Nephron (organoid): ENCODE data around the gene GPR108.

Experiments used
- H3K27ac Mint-ChIP-seq, 3 experiments: 2 replicates each; pipeline ENCODE4 v1.8.0; 2020; ENCODE audit warnings: mixed read lengths in 3 of 3, mild to moderate bottlenecking in 2 of 3, moderate library complexity in 1 of 3
- H3K27me3 Mint-ChIP-seq: 2 replicates; pipeline ENCODE4 v1.8.0; 2021; ENCODE audit warnings: low read depth, mild to moderate bottlenecking, moderate library complexity, mixed read lengths
- H3K36me3 Mint-ChIP-seq: 2 replicates; pipeline ENCODE4 v1.8.0; 2020; ENCODE audit warnings: low read depth, mixed read lengths
- H3K4me1 Mint-ChIP-seq: 2 replicates; pipeline ENCODE4 v1.8.0; 2020; ENCODE audit warnings: mixed read lengths
- H3K4me3 Mint-ChIP-seq, 3 experiments: 2 replicates each; pipeline ENCODE4 v1.8.0; 2020; ENCODE audit warnings: mild to moderate bottlenecking in 3 of 3, mixed read lengths in 3 of 3, moderate library complexity in 2 of 3
- H3K9me3 Mint-ChIP-seq: 2 replicates; pipeline ENCODE4 v1.8.0; 2020; ENCODE audit warnings: mixed read lengths
- TF ChIP-seq, protein P1 (sequence below), 3 experiments: fragments of 200-600 bp; sonication (generic); IDR thresholded peaks; one replicate each; pipeline ENCODE4 v1.5.0; 2021; ENCODE audit warnings: antibody characterized with exemption in 3 of 3; ENCODE audit not compliant: unreplicated experiment in 3 of 3

Gene GPR108

DNA sequence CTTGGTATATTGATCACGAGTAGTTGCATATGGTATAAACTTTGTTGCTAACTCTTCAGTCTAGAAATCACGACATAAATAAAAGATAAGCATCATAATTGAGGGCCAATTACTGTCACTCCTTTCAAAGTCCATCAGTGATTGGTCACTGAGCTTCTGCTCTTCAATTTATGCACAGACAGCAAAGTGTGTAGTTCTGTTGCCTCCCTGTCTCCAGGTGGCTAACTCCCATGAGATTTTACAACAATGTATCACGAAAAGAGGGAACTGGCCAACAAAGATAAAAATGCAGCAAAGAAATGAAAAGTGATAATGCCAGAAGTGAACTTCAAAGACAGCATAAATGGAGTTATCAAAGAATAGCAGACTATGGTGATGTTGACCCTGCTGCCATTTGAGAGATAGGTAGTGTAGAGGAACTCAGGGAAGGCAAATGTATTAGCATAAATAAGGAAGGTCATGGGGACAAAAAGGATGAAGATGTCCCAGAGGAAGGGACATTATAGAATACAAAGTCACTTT lies 54.7 kb downstream of the GPR108 start:
- H3K9me3 Mint-ChIP-seq: peaks cover 6% of the 10 kb centered on the region
- no peaks in the 10 kb centered on the region for H3K36me3 Mint-ChIP-seq
- H3K27ac Mint-ChIP-seq: no peak overlapping the region
- peaks cover 26% of the 10 kb centered on the region for H3K27me3 Mint-ChIP-seq
- H3K4me1 Mint-ChIP-seq: no peaks in the 10 kb centered on the region
- H3K4me3 Mint-ChIP-seq: no peak overlapping the region
- TF ChIP-seq, protein P1, sequence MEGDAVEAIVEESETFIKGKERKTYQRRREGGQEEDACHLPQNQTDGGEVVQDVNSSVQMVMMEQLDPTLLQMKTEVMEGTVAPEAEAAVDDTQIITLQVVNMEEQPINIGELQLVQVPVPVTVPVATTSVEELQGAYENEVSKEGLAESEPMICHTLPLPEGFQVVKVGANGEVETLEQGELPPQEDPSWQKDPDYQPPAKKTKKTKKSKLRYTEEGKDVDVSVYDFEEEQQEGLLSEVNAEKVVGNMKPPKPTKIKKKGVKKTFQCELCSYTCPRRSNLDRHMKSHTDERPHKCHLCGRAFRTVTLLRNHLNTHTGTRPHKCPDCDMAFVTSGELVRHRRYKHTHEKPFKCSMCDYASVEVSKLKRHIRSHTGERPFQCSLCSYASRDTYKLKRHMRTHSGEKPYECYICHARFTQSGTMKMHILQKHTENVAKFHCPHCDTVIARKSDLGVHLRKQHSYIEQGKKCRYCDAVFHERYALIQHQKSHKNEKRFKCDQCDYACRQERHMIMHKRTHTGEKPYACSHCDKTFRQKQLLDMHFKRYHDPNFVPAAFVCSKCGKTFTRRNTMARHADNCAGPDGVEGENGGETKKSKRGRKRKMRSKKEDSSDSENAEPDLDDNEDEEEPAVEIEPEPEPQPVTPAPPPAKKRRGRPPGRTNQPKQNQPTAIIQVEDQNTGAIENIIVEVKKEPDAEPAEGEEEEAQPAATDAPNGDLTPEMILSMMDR (IDR thresholded peaks at IDR 0.05; ENCODE audit: unreplicated experiment in 3 of 3): no peak

DNA sequence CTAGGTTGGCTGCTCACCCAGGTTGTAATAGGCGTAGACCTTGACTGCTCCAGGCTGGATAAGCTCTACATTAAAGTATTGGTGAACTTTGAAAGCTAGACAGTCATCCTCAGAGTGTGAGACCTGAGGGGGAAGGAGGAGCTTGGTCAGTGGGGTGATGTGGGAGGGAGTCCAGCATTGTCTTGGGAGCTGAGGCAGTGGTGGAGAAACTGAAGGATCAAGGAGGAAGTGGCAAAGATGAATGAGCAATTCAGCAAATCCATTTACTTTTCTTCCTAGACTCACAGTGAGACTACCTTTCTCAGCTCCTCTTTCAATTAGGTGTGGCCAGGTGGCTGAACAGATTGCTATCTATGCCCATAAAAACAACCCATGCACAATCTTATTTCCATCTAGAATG lies 57.2 kb downstream of the GPR108 start:
- H3K4me1 Mint-ChIP-seq: no peaks in the 10 kb centered on the region
- H3K36me3 Mint-ChIP-seq: no peaks in the 10 kb centered on the region
- no peak overlapping the region for H3K4me3 Mint-ChIP-seq
- TF ChIP-seq, protein P1 (IDR thresholded peaks at IDR 0.05; ENCODE audit: unreplicated experiment in 3 of 3): no peak
- H3K9me3 Mint-ChIP-seq: peaks cover 9% of the 10 kb centered on the region
- H3K27ac Mint-ChIP-seq: no peak overlapping the region
- peaks cover 22% of the 10 kb centered on the region for H3K27me3 Mint-ChIP-seq
